HepG2 (cell line): Measurements from ENCODE around the gene RAB40C. TPM values are rescaled to one million over a fixed set of nuclear protein-coding genes. Genes with fewer than 3 reads are reported as not detected.

Experiments used
- AGO1 ChIP-seq: fragments of 200-400 bp; formaldehyde crosslinking; IDR thresholded peaks from 2 replicates; pipeline ENCODE4 v1.6.1; 2017; ENCODE audit warnings: mild to moderate bottlenecking, low read depth, low read length, moderate library complexity; ENCODE audit not compliant: poor library complexity, severe bottlenecking
- AGO2 ChIP-seq: fragments of 200-400 bp; formaldehyde crosslinking; optimal IDR thresholded peaks from 2 replicates; pipeline ENCODE3; 2017; ENCODE audit warnings: mild to moderate bottlenecking, low read depth, low read length, moderate library complexity
- ETV6 ChIP-seq: sonication (generic); formaldehyde crosslinking; conservative IDR thresholded peaks from 2 replicates; pipeline ENCODE4 v1.4.0; 2020; ENCODE audit warnings: missing genetic modification reagents
- GATAD1 ChIP-seq: IDR thresholded peaks from 2 replicates; pipeline ENCODE4 v1.6.1; 2016; ENCODE audit warnings: missing genetic modification reagents, missing compliant biosample characterization
- GPN1 ChIP-seq: sonication (generic); formaldehyde crosslinking; IDR thresholded peaks from 2 replicates; pipeline ENCODE4 v1.5.1; 2020; ENCODE audit warnings: missing genetic modification reagents, borderline replicate concordance
- HMGA1 ChIP-seq: sonication (generic); formaldehyde crosslinking; conservative IDR thresholded peaks from 2 replicates; pipeline ENCODE4 v1.4.0; 2020; ENCODE audit warnings: missing genetic modification reagents
- HNRNPK ChIP-seq: fragments of 200-400 bp; formaldehyde crosslinking; IDR thresholded peaks from 2 replicates; pipeline ENCODE4 v1.6.1; 2018; ENCODE audit warnings: low read length, low read depth, moderate library complexity, mild to moderate bottlenecking; ENCODE audit not compliant: poor library complexity, severe bottlenecking
- JUNB ChIP-seq: sonication (generic); formaldehyde crosslinking; IDR thresholded peaks from 2 replicates; pipeline ENCODE4 v1.8.0; 2022; ENCODE audit warnings: missing genetic modification reagents, mild to moderate bottlenecking, borderline replicate concordance
- KDM4B ChIP-seq: sonication (generic); formaldehyde crosslinking; IDR thresholded peaks from 2 replicates; pipeline ENCODE4 v1.4.0; 2020; ENCODE audit warnings: missing genetic modification reagents
- MXI1 ChIP-seq: IDR thresholded peaks from 3 replicates; pipeline ENCODE4 v1.6.1; 2012; ENCODE audit warnings: low read depth, low read length, inconsistent platforms, borderline replicate concordance
- NRL ChIP-seq: sonication (generic); formaldehyde crosslinking; IDR thresholded peaks from 2 replicates; pipeline ENCODE4 v1.5.0; 2020; ENCODE audit warnings: missing genetic modification reagents, mild to moderate bottlenecking, moderate library complexity, borderline replicate concordance
- RBAK ChIP-seq: sonication (generic); formaldehyde crosslinking; IDR thresholded peaks from 2 replicates; pipeline ENCODE4 v1.5.1; 2020; ENCODE audit warnings: mild to moderate bottlenecking, missing genetic modification reagents
- RFXAP ChIP-seq: sonication (generic); formaldehyde crosslinking; IDR thresholded peaks from 2 replicates; pipeline ENCODE4 v1.4.0; 2020; ENCODE audit warnings: missing genetic modification reagents, borderline replicate concordance
- SIX1 ChIP-seq: sonication (generic); formaldehyde crosslinking; IDR thresholded peaks from 2 replicates; pipeline ENCODE4 v1.4.0; 2020; ENCODE audit warnings: missing genetic modification reagents, borderline replicate concordance
- SPEN ChIP-seq: sonication (generic); formaldehyde crosslinking; IDR thresholded peaks from 2 replicates; pipeline ENCODE4 v1.5.1; 2020; ENCODE audit warnings: low read depth, mild to moderate bottlenecking, missing genetic modification reagents
- ZFP37 ChIP-seq: sonication (generic); formaldehyde crosslinking; IDR thresholded peaks from 2 replicates; pipeline ENCODE4 v1.4.0; 2020; ENCODE audit warnings: missing genetic modification reagents, borderline replicate concordance
- ZFP82 ChIP-seq: sonication (generic); formaldehyde crosslinking; IDR thresholded peaks from 2 replicates; pipeline ENCODE4 v1.5.1; 2020; ENCODE audit warnings: mild to moderate bottlenecking, missing genetic modification reagents, borderline replicate concordance
- ZNF263 ChIP-seq: sonication (generic); formaldehyde crosslinking; IDR thresholded peaks from 2 replicates; pipeline ENCODE4 v1.4.0; 2020; ENCODE audit warnings: missing genetic modification reagents
- ZNF3 ChIP-seq: IDR thresholded peaks from 2 replicates; pipeline ENCODE4 v1.7.0; 2017; ENCODE audit warnings: inconsistent platforms
- ZNF841 ChIP-seq: sonication (generic); formaldehyde crosslinking; IDR thresholded peaks from 2 replicates; pipeline ENCODE4 v1.8.1; 2023; ENCODE audit warnings: missing genetic modification reagents, borderline replicate concordance
- polyA plus RNA-seq, 8 experiments: library from polyadenylated mRNA; depleted of rRNA in 3 of 8; stranded (reverse) in 7 of 8; unstranded in 1 of 8; fragments of >200 nt; fragmentation: Illumina TruSeq in 4 of 8; extraction: Trizol in 4 of 8; gene quantifications; 2 replicates each; pipeline versions ENCODE4 v1.2.1 to v1.2.3, GENCODE V29; 2011 to 2016; ENCODE audit warnings: low read depth in 4 of 8, missing spikeins in 1 of 8, mixed read lengths in 1 of 8; ENCODE audit not compliant: insufficient read depth in 1 of 8
- total RNA-seq, 5 experiments: library from RNA; depleted of rRNA; stranded (reverse); fragments of >200 nt; fragmentation: Illumina TruSeq; extraction: Trizol; gene quantifications; 2 replicates each; pipeline ENCODE4 v1.2.3, GENCODE V29; 2016; ENCODE audit warnings: low read depth in 1 of 5
- TF ChIP-seq, protein P1 (sequence below): sonication (generic); formaldehyde crosslinking; IDR thresholded peaks from 2 replicates; pipeline ENCODE4 v1.8.0; 2022; ENCODE audit warnings: low read depth, missing genetic modification reagents
- TF ChIP-seq, protein P2 (sequence below): sonication (generic); formaldehyde crosslinking; IDR thresholded peaks from 2 replicates; pipeline ENCODE4 v1.8.1; 2023; ENCODE audit warnings: mild to moderate bottlenecking, inconsistent platforms, moderate library complexity, missing genetic modification reagents, borderline replicate concordance
- TF ChIP-seq, protein P3 (sequence below): sonication (generic); formaldehyde crosslinking; IDR thresholded peaks from 2 replicates; pipeline ENCODE4 v1.5.0; 2020; ENCODE audit warnings: missing genetic modification reagents, mild to moderate bottlenecking, borderline replicate concordance
- TF ChIP-seq, protein P4 (sequence below): sonication (generic); formaldehyde crosslinking; IDR thresholded peaks from 2 replicates; pipeline ENCODE4 v1.8.0; 2022; ENCODE audit warnings: mild to moderate bottlenecking, missing genetic modification reagents, moderate library complexity
- TF ChIP-seq, protein P5 (sequence below): conservative IDR thresholded peaks from 2 replicates; pipeline ENCODE4 v1.6.1; 2018; ENCODE audit warnings: missing genetic modification reagents

Gene RAB40C
- total and polyA plus RNA-seq, 2 of the 13 experiments (the other 11 are each of a cell fraction or from before 2014, with no cell fraction given): 7.7 to 11.5 TPM

DNA sequence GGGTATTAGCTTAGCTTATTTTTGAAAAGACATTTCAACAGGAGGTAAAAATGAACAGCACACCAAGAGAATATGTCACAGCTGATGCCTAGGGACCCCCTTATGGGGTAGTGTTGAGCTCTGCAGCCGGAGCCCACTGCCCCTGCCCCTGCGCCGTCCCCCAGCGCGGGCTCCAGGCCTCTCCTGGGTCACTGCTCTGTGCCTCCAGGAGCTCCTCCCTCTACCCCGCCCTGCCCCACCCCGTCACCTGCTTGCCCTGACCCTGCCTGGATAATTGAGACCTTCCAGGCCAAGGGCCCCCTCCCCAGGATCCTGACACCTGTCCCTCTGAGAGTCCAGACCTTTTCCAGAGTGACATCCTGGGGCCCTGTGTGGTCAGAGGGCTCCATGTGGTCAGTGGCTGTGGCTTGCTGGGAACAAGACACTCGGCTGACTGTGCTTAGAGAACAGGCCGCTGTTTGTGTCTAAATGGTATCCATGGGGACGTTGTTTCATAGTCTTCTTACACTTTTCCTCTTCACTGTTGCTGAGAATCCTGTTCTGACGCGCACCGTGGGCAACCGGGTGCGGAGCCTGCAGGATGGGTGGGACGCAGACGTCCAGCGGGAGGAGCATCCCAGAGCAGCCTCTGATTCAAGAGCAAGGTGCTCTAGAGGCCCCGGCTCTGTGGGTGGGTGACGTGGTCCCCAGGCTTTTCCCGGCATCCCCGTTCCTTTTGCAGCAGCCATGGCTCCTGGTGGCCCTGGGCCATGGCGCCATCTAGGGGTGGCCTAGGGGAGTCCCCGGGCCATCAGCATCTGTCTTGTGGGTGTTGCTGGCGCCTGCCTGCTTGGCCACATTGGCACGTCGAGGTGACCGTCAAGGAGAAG is 20.9 kb downstream of the RAB40C start (continued):
- TF ChIP-seq SIX1 (CRISPR knock-in tag) (no peak), AGO2 (no peak), ETV6 (CRISPR knock-in tag) (no peak), MXI1 (peak; percentile 65; the same call in 1 of the 3 replicates), RFXAP (CRISPR knock-in tag) (no peak), ZNF3 (CRISPR knock-in tag) (no peak), RBAK (no peak), ZFP37 (no peak), GATAD1 (CRISPR knock-in tag) (peak; percentile 64), NRL (no peak), KDM4B (CRISPR knock-in tag) (peak; percentile 20; the same call in 1 of the 2 replicates), HNRNPK (no peak), GPN1 (CRISPR knock-in tag) (no peak), SPEN (CRISPR knock-in tag) (no peak), HMGA1 (CRISPR knock-in tag) (no peak), ZNF263 (CRISPR knock-in tag) (peak; percentile 40; the same call in 1 of the 2 replicates), ZFP82 (CRISPR knock-in tag) (no peak), ZNF841 (CRISPR knock-in tag) (no peak), JUNB (no peak), AGO1 (no peak)
- TF ChIP-seq, protein P1, sequence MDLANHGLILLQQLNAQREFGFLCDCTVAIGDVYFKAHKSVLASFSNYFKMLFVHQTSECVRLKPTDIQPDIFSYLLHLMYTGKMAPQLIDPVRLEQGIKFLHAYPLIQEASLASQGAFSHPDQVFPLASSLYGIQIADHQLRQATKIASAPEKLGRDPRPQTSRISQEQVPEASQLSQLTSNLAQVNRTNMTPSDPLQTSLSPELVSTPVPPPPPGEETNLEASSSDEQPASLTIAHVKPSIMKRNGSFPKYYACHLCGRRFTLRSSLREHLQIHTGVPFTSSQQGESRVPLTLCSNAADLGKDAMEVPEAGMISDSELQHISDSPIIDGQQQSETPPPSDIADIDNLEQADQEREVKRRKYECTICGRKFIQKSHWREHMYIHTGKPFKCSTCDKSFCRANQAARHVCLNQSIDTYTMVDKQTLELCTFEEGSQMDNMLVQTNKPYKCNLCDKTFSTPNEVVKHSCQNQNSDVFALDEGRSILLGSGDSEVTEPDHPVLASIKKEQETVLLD (CRISPR knock-in tag): no peak
- TF ChIP-seq, protein P2, sequence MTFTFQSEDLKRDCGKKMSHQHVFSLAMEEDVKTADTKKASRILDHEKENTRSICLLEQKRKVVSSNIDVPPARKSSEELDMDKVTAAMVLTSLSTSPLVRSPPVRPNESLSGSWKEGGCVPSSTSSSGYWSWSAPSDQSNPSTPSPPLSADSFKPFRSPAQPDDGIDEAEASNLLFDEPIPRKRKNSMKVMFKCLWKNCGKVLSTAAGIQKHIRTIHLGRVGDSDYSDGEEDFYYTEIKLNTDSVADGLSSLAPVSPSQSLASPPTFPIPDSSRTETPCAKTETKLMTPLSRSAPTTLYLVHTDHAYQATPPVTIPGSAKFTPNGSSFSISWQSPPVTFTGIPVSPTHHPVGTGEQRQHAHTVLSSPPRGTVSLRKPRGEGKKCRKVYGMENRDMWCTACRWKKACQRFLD (CRISPR knock-in tag): no peak
- TF ChIP-seq, protein P3, sequence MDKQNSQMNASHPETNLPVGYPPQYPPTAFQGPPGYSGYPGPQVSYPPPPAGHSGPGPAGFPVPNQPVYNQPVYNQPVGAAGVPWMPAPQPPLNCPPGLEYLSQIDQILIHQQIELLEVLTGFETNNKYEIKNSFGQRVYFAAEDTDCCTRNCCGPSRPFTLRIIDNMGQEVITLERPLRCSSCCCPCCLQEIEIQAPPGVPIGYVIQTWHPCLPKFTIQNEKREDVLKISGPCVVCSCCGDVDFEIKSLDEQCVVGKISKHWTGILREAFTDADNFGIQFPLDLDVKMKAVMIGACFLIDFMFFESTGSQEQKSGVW (CRISPR knock-in tag): no peak
- TF ChIP-seq, protein P4, sequence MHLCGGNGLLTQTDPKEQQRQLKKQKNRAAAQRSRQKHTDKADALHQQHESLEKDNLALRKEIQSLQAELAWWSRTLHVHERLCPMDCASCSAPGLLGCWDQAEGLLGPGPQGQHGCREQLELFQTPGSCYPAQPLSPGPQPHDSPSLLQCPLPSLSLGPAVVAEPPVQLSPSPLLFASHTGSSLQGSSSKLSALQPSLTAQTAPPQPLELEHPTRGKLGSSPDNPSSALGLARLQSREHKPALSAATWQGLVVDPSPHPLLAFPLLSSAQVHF (CRISPR knock-in tag): no peak
- TF ChIP-seq, protein P5, sequence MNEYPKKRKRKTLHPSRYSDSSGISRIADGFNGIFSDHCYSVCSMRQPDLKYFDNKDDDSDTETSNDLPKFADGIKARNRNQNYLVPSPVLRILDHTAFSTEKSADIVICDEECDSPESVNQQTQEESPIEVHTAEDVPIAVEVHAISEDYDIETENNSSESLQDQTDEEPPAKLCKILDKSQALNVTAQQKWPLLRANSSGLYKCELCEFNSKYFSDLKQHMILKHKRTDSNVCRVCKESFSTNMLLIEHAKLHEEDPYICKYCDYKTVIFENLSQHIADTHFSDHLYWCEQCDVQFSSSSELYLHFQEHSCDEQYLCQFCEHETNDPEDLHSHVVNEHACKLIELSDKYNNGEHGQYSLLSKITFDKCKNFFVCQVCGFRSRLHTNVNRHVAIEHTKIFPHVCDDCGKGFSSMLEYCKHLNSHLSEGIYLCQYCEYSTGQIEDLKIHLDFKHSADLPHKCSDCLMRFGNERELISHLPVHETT (CRISPR knock-in tag): no peak
